PC-3 (cell line): ENCODE measurements around the gene AHCTF1.

ENCODE experiments used
- CTCF ChIP-seq: fragments of 300-600 bp; sonication (generic); conservative IDR thresholded peaks from 2 replicates; pipeline ENCODE4 v1.5.1; 2017; ENCODE audit warnings: antibody characterized with exemption, low read depth, mild to moderate bottlenecking, low read length
- EZH2phosphoT487 ChIP-seq: fragments of 300-600 bp; sonication (generic); IDR thresholded peaks from 2 replicates; pipeline ENCODE4 v1.6.1; 2018; ENCODE audit warnings: mild to moderate bottlenecking, antibody characterized with exemption, low read length, borderline replicate concordance

- TF ChIP-seq CTCF (no peak), EZH2phosphoT487 (no peak)
These were observed 37.9 kb upstream of the AHCTF1 start for GRCh38 chr1:246969621-246970020.
